Large intestine (tissue), 3 donors: ENCODE results near the gene ERN2. TPM values are rescaled to one million over a fixed set of nuclear protein-coding genes. Genes with fewer than 3 reads are reported as not detected.
A peak's percentile ranks its signal among the peaks of the same experiment; 100 is the strongest.

Source experiments
- DNase-seq, 2 donors: peaks; one replicate each; pipeline versions ENCODE4 v3.0.0 to v3.0.0-alpha.2; 2013
- H3K27ac ChIP-seq: one replicate; pipeline ENCODE4 v1.5.1; 2013; ENCODE audit warnings: low read length
- H3K27me3 ChIP-seq: 2 replicates; pipeline ENCODE4 v1.6.1; 2013; ENCODE audit warnings: low read length; ENCODE audit not compliant: control insufficient read depth, insufficient read depth
- H3K36me3 ChIP-seq: 2 replicates; pipeline ENCODE4 v1.6.1; 2013; ENCODE audit warnings: low read length; ENCODE audit not compliant: control insufficient read depth, insufficient read depth
- H3K4me1 ChIP-seq: one replicate; pipeline ENCODE4 v1.6.1; 2013; ENCODE audit warnings: low read length; ENCODE audit not compliant: control insufficient read depth, insufficient read depth
- H3K4me3 ChIP-seq: one replicate; pipeline ENCODE4 v1.5.1; 2013; ENCODE audit warnings: low read length
- H3K9me3 ChIP-seq: one replicate; pipeline ENCODE4 v1.6.1; 2013; ENCODE audit warnings: mild to moderate bottlenecking, low read depth, low read length, moderate library complexity; ENCODE audit not compliant: control insufficient read depth
- WGBS: methylation state at CpG from one replicate; pipeline ENCODE4 v1.1.5; 2013; ENCODE audit warnings: low lambda C conversion rate; ENCODE audit not compliant: insufficient coverage; 5-methylcytosine and 5-hydroxymethylcytosine counted together
- polyA plus RNA-seq: library from polyadenylated mRNA; unstranded; fragments of 120-200 nt; gene quantifications from one replicate; pipeline ENCODE4 v1.2.1, GENCODE V29; 2013

Gene ERN2
- polyA plus RNA-seq, 1 donor: 17.6 TPM

DNA sequence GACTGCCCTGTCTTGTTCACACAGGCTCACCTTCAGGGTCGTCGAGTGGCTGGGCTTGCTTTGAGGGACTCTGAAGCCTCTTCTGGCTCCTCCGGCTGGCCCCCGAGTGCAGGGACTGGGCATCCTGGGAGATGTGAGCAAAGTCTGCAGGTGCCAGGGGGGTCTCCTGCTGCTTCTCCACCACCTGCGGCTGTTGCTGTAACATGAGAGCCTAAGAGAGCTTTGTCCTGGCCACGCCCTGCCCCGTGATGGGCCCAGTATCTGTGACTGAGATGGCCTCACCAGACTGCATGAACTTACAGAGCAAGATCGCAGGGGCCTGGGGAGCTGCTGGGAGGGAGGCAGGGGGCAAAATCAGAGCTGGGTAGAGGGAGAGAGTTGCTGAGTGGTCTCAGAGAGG is 12.5 kb downstream of the ERN2 start:
- WGBS: no CpG with 5 or more reads among the region's 8 CpGs
- H3K27ac ChIP-seq: no peak overlapping the region
- peak; percentile 77 to 86 for DNase-seq
- H3K36me3 ChIP-seq: no peaks in the 10 kb centered on the region
- no peak overlapping the region for H3K4me3 ChIP-seq
- H3K4me1 ChIP-seq: no peaks in the 10 kb centered on the region
- H3K9me3 ChIP-seq: no peaks in the 10 kb centered on the region
- H3K27me3 ChIP-seq: no peaks in the 10 kb centered on the region

GRCh38 chr16:23700093-23700492 is 12.9 kb downstream of the ERN2 start:
- H3K27me3 ChIP-seq: no peaks in the 10 kb centered on the region
- H3K4me1 ChIP-seq: no peaks in the 10 kb centered on the region
- WGBS: 86% methylated on average over 1 of the region's 2 CpGs
- H3K27ac ChIP-seq: no peak overlapping the region
- no peak overlapping the region for H3K4me3 ChIP-seq
- DNase-seq: no peak
- H3K9me3 ChIP-seq: no peaks in the 10 kb centered on the region
- no peaks in the 10 kb centered on the region for H3K36me3 ChIP-seq

GRCh38 chr16:23699100-23699499 is 13.9 kb downstream of the ERN2 start:
- Histone ChIP-seq H3K27me3 (no peaks in the 10 kb centered on the region), H3K4me3 (no peak overlapping the region), H3K4me1 (no peaks in the 10 kb centered on the region), H3K27ac (no peak overlapping the region), H3K9me3 (no peaks in the 10 kb centered on the region), H3K36me3 (no peaks in the 10 kb centered on the region)
- DNase-seq: peak; percentile 30 to 49
- WGBS: no CpG with 5 or more reads among the region's 4 CpGs

- no peaks in the 10 kb centered on the region for H3K9me3 ChIP-seq
- no peak overlapping the region for H3K27ac ChIP-seq
- H3K27me3 ChIP-seq: no peaks in the 10 kb centered on the region
- no peak for DNase-seq
- peaks cover 12% of the 10 kb centered on the region for H3K36me3 ChIP-seq
- H3K4me3 ChIP-seq: no peak overlapping the region
- WGBS: no CpG with 5 or more reads among the region's 11 CpGs
- no peaks in the 10 kb centered on the region for H3K4me1 ChIP-seq
Measured at GRCh38 chr16:23695756-23696155, 17.3 kb downstream of the ERN2 start.

DNA sequence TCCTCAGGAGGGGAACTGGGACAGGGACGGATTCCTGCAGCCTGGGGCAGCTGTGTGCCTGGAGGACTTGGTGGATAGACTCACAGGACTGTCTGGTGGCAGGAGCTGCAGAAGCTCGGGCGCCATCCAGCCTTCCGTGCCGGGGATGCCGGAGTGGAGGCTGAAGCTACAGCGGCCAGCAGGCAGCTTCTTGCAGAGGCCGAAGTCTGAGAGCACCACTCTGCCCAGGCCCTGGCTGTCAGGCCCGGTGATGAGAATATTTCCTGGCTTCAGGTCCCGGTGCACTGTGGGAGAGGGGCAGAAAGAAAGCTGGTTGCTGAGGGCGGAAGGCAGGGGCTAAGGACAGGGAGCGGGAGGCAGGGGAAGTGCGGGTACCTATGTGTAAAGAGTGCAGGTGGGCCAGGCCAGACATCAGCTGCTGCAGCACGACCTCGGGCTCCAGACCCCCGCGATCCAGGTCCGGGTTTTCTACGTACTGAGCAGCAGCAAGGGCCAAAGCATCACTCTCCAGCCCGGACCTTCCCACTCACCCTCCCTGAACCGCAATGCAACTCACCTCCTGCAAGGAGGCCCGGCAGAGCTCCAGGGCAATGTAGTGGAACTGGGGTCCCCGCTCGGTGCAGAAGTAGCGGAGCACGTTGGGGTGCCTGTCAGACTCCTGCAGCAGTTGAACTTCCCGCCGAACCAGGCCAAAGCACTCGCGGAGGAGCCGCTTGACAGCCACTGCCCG is 18.2 kb downstream of the ERN2 start:
- no peak overlapping the region for H3K27ac ChIP-seq
- no peaks in the 10 kb centered on the region for H3K27me3 ChIP-seq
- H3K36me3 ChIP-seq: peaks cover 20% of the 10 kb centered on the region
- H3K4me3 ChIP-seq: no peak overlapping the region
- peak in 1 of 2 donors; percentile 37 for DNase-seq
- H3K4me1 ChIP-seq: no peaks in the 10 kb centered on the region
- WGBS: no CpG with 5 or more reads among the region's 32 CpGs
- H3K9me3 ChIP-seq: no peaks in the 10 kb centered on the region

DNA sequence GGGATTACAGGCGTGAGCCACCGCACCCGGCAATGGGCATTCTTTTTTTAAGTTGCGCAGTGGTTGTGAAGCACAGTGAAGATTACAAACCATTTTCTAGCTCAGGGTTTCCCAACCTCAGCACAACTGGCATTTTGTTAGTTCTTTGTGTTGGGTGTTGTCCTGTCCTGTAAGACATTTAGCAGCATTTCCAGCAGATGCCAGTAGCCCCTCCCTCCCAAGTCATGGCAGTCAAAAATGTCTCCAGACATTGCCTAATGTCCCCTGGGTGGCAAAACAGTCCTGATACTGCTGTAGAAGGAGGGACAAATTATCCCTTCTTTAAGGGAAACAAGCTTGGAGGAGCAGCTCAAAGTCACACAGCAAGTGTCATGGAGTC is 18.8 kb downstream of the ERN2 start:
- no peaks in the 10 kb centered on the region for H3K27me3 ChIP-seq
- no peak overlapping the region for H3K4me3 ChIP-seq
- no peak overlapping the region for H3K27ac ChIP-seq
- no peak for DNase-seq
- H3K9me3 ChIP-seq: no peaks in the 10 kb centered on the region
- no peaks in the 10 kb centered on the region for H3K4me1 ChIP-seq
- WGBS: no CpG with 5 or more reads among the region's 4 CpGs
- peaks cover 25% of the 10 kb centered on the region for H3K36me3 ChIP-seq

DNA sequence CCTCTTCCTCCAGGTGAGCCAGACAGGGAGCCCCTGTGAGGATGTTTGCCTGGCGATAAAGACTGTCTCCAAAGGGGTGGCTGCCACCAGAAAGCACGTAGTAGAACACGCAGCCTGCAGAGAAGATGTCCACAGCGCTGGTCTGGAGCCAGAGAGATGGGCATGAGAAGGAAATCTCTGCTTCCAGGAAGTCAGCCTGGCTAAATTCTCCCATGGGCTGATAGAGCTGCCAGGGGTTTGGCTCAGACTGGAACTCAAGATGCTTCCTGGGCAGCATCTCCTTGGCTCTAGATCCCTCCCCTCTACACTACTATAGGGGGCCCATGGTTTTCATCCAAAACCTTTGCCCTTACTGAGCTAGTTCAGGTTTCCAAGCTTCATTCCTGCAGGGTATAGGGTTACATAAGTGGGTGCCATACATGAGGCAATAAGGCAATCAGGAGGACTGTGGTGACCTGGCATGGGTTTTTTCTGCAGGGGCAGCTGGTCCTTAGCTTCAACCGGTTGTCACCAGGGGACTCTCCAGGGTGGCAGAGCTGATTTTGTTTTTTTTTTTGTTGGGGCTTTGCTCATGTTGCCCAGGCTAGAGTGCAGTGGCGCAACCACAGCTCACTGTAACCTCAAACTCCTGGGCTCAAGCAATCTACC is 20.7 kb downstream of the ERN2 start:
- no peak for DNase-seq
- peaks cover 44% of the 10 kb centered on the region for H3K36me3 ChIP-seq
- H3K4me3 ChIP-seq: no peak overlapping the region
- no CpG with 5 or more reads among the region's 6 CpGs for WGBS
- H3K9me3 ChIP-seq: no peaks in the 10 kb centered on the region
- H3K4me1 ChIP-seq: no peaks in the 10 kb centered on the region
- H3K27me3 ChIP-seq: no peaks in the 10 kb centered on the region
- no peak overlapping the region for H3K27ac ChIP-seq

DNA sequence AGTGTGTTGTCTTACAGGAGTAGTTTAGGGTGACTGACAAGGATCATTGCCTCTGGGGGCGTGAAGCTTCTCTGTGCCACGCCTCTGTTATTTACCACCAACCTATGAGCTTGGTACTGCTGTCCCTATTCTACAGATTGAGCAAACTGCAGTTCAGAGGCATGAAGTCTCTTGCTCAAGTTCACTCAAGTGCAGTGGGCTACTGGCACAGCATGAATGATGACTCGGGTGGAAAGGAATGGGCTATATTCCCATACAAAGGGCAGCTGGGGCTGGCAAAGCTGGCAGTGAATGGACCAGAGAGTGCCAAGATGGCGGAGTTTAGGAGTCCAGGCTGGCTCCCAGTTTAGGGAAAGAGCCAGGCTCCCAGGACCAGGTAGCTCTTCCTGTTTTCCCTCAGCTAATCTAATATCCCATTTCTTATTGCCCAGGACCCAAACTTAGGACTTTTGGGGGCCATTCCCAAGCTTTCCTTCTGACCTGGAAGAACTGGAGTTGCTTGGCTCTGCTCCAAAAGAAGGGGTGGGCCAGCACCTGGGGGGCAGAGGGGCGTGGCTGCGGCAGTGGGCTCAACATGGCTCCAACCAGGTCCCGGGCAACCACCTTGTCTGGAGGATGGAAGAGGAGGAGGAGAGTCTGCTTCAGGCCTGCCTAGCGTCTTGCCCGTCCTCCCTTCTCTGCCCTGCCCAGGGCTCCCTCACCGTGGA is 21.4 kb downstream of the ERN2 start:
- no peaks in the 10 kb centered on the region for H3K9me3 ChIP-seq
- no peaks in the 10 kb centered on the region for H3K4me1 ChIP-seq
- H3K36me3 ChIP-seq: peaks cover 50% of the 10 kb centered on the region
- no peak overlapping the region for H3K27ac ChIP-seq
- no peak overlapping the region for H3K4me3 ChIP-seq
- no CpG with 5 or more reads among the region's 10 CpGs for WGBS
- no peaks in the 10 kb centered on the region for H3K27me3 ChIP-seq
- no peak for DNase-seq

- WGBS: no CpG with 5 or more reads among the region's 25 CpGs
- Histone ChIP-seq H3K27me3 (no peaks in the 10 kb centered on the region), H3K9me3 (no peaks in the 10 kb centered on the region), H3K4me3 (no peak overlapping the region), H3K27ac (no peak overlapping the region), H3K4me1 (no peaks in the 10 kb centered on the region), H3K36me3 (peaks cover 54% of the 10 kb centered on the region)
- DNase-seq: no peak
Measured at GRCh38 chr16:23690771-23691482, 22.1 kb downstream of the ERN2 start.

DNA sequence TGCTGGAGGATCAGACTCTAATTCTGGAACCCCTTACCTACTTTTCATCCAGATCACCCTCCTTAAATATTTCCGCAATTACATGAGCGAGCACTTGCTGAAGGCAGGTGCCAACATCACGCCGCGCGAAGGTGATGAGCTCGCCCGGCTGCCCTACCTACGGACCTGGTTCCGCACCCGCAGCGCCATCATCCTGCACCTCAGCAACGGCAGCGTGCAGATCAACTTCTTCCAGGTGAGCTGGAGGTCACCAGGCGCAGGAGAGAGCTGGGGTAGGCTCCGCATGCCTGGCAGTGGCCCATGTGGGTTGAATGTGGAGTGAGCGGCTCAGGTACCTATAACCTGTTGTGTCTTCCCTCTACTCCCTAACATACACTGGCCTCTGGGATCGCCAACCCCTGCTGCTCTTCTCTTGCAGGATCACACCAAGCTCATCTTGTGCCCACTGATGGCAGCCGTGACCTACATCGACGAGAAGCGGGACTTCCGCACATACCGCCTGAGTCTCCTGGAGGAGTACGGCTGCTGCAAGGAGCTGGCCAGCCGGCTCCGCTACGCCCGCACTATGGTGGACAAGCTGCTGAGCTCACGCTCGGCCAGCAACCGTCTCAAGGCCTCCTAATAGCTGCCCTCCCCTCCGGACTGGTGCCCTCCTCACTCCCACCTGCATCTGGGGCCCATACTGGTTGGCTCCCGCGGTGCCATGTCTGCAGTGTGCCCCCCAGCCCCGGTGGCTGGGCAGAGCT is 23.4 kb downstream of the ERN2 start:
- Histone ChIP-seq H3K36me3 (peaks cover 57% of the 10 kb centered on the region), H3K4me1 (no peaks in the 10 kb centered on the region)

More for the DNA sequence above, 23.4 kb downstream of the ERN2 start:
- Histone ChIP-seq H3K9me3 (no peaks in the 10 kb centered on the region), H3K4me3 (no peak overlapping the region), H3K27ac (no peak overlapping the region), H3K27me3 (no peaks in the 10 kb centered on the region)
- DNase-seq: no peak
- no CpG with 5 or more reads among the region's 36 CpGs for WGBS
